Activated T-cell treated with anti-CD3 and anti-CD28 coated beads, Interleukin-2, amount 50 U/mL, for 72 hours (primary cell): ENCODE results near the gene RPL5. TPM values are rescaled to one million over a fixed set of nuclear protein-coding genes. Genes with fewer than 3 reads are reported as not detected.
A peak's percentile ranks its signal among the peaks of the same experiment; 100 is the strongest.

ENCODE experiments used
- ATAC-seq, 2 donors: fragments of 150-1000 bp; cut with Tn5 transposase; replicated peaks in 1 of 2; 2 replicates each; pipeline ENCODE4 v1.10.0; 2021; ENCODE audit warnings: moderate library complexity in 2 of 2, mild to moderate bottlenecking in 1 of 2
- DNase-seq, 2 donors: peaks; one replicate each; pipeline ENCODE4 v3.0.0; 2021 to 2022; ENCODE audit warnings: mixed read lengths in 1 of 2
- H3K27ac Mint-ChIP-seq: one replicate; pipeline ENCODE4 v1.8.0; 2022; ENCODE audit warnings: mild to moderate bottlenecking, moderate library complexity, mixed read lengths
- H3K27me3 Mint-ChIP-seq: one replicate; pipeline ENCODE4 v1.8.0; 2022; ENCODE audit warnings: low read depth, mixed read lengths
- H3K36me3 Mint-ChIP-seq, 2 donors: one replicate each; pipeline ENCODE4 v1.8.0; 2022; ENCODE audit warnings: mixed read lengths in 2 of 2, mild to moderate bottlenecking in 1 of 2; ENCODE audit not compliant: insufficient read depth in 2 of 2
- H3K4me1 Mint-ChIP-seq: one replicate; pipeline ENCODE4 v1.8.0; 2022; ENCODE audit warnings: low read depth, mixed read lengths
- H3K4me3 Mint-ChIP-seq, 2 donors: one replicate each; pipeline ENCODE4 v1.8.0; 2022; ENCODE audit warnings: mild to moderate bottlenecking in 2 of 2, mixed read lengths in 2 of 2, moderate library complexity in 2 of 2
- H3K9me3 Mint-ChIP-seq, 2 donors: one replicate each; pipeline ENCODE4 v1.8.0; 2022; ENCODE audit warnings: mixed read lengths in 2 of 2
- total RNA-seq, 2 donors: library from RNA; stranded (reverse); gene quantifications; one replicate each; pipeline ENCODE4 v1.2.3, GENCODE V29; 2022

RPL5 gene
- total RNA-seq, 2 donors from 2014 or later = 1,534 to 1,619 TPM

GRCh38 chr1:92833840-92834239 lies 2.0 kb downstream of the RPL5 start:
- Mint-ChIP-seq H3K4me1 (peaks cover 65% of the 10 kb centered on the region), H3K9me3 (no peaks in the 10 kb centered on the region), H3K27me3 (no peaks in the 10 kb centered on the region), H3K36me3 (peaks cover 22 to 61% of the 10 kb centered on the region in 2 donors), H3K4me3 (peak overlapping the region; percentile 93 to 94), H3K27ac (peak overlapping the region; percentile 98)
- DNase-seq (peak; percentile 15 to 23), ATAC-seq (no peak)

GRCh38 chr1:92834617-92835016 lies 2.8 kb downstream of the RPL5 start:
- Mint-ChIP-seq H3K4me1 (peaks cover 73% of the 10 kb centered on the region), H3K27ac (peak overlapping the region; percentile 98), H3K4me3 (peak overlapping the region; percentile 93 to 94), H3K36me3 (peaks cover 23 to 69% of the 10 kb centered on the region in 2 donors), H3K9me3 (no peaks in the 10 kb centered on the region), H3K27me3 (no peaks in the 10 kb centered on the region)
- peak in 1 of 2 donors; percentile 14 for ATAC-seq
- DNase-seq = no peak

GRCh38 chr1:92837062-92837461 lies 5.2 kb downstream of the RPL5 start:
- ATAC-seq = no peak
- Mint-ChIP-seq H3K36me3 (peaks cover 27 to 84% of the 10 kb centered on the region in 2 donors), H3K4me1 (peaks cover 81% of the 10 kb centered on the region), H3K4me3 (peak overlapping the region; percentile 93 to 94), H3K27ac (peak overlapping the region; percentile 98), H3K27me3 (no peaks in the 10 kb centered on the region), H3K9me3 (no peaks in the 10 kb centered on the region)
- DNase-seq = no peak

- no peak for ATAC-seq
- Mint-ChIP-seq H3K36me3 (peaks cover 24 to 78% of the 10 kb centered on the region in 2 donors), H3K4me1 (peaks cover 69% of the 10 kb centered on the region), H3K4me3 (peak overlapping the region; percentile 5 to 94), H3K27ac (peak overlapping the region; percentile 98), H3K27me3 (no peaks in the 10 kb centered on the region), H3K9me3 (no peaks in the 10 kb centered on the region)
- no peak for DNase-seq
These were observed 6.7 kb downstream of the RPL5 start for GRCh38 chr1:92838519-92838918.

GRCh38 chr1:92839442-92839841 lies 7.6 kb downstream of the RPL5 start:
- Mint-ChIP-seq H3K9me3 (no peaks in the 10 kb centered on the region), H3K27me3 (no peaks in the 10 kb centered on the region), H3K4me1 (peaks cover 60% of the 10 kb centered on the region), H3K36me3 (peaks cover 25 to 74% of the 10 kb centered on the region in 2 donors), H3K27ac (peak overlapping the region; percentile 98), H3K4me3 (peak overlapping the region in 1 of 2 donors; percentile 9)
- no peak for DNase-seq
- ATAC-seq = no peak

GRCh38 chr1:92840600-92840999 lies 8.8 kb downstream of the RPL5 start:
- DNase-seq (no peak), ATAC-seq (no peak)
- Mint-ChIP-seq H3K4me3 (no peak overlapping the region), H3K27me3 (no peaks in the 10 kb centered on the region), H3K36me3 (peaks cover 18 to 62% of the 10 kb centered on the region in 2 donors), H3K27ac (peak overlapping the region; percentile 98), H3K9me3 (no peaks in the 10 kb centered on the region), H3K4me1 (peaks cover 48% of the 10 kb centered on the region)

- no peak for ATAC-seq
- DNase-seq = no peak
- H3K4me1 Mint-ChIP-seq = peaks cover 31% of the 10 kb centered on the region
- H3K9me3 Mint-ChIP-seq = no peaks in the 10 kb centered on the region
- no peaks in the 10 kb centered on the region for H3K27me3 Mint-ChIP-seq
- peaks cover 17 to 49% of the 10 kb centered on the region in 2 donors for H3K36me3 Mint-ChIP-seq
- peak overlapping the region; percentile 70 for H3K27ac Mint-ChIP-seq
- H3K4me3 Mint-ChIP-seq = no peak overlapping the region
These were observed 10.5 kb downstream of the RPL5 start for GRCh38 chr1:92842082-92843045.

GRCh38 chr1:92843046-92843423 lies 11.2 kb downstream of the RPL5 start:
- Mint-ChIP-seq H3K9me3 (no peaks in the 10 kb centered on the region), H3K4me3 (no peak overlapping the region), H3K27me3 (no peaks in the 10 kb centered on the region), H3K36me3 (peaks cover 13 to 44% of the 10 kb centered on the region in 2 donors), H3K27ac (peak overlapping the region; percentile 51), H3K4me1 (peaks cover 24% of the 10 kb centered on the region)
- ATAC-seq (no peak), DNase-seq (no peak)

- Mint-ChIP-seq H3K27ac (peak overlapping the region; percentile 44), H3K9me3 (no peaks in the 10 kb centered on the region), H3K36me3 (peaks cover 10 to 40% of the 10 kb centered on the region in 2 donors), H3K4me3 (no peak overlapping the region), H3K27me3 (no peaks in the 10 kb centered on the region), H3K4me1 (peaks cover 17% of the 10 kb centered on the region)
- no peak for ATAC-seq
- DNase-seq = no peak
These were observed 11.9 kb downstream of the RPL5 start for GRCh38 chr1:92843429-92844352.

GRCh38 chr1:92844439-92844838 lies 12.6 kb downstream of the RPL5 start:
- H3K4me1 Mint-ChIP-seq = peaks cover 10% of the 10 kb centered on the region
- no peaks in the 10 kb centered on the region for H3K9me3 Mint-ChIP-seq
- no peak for ATAC-seq

GRCh38 chr1:92845908-92846307 lies 14.1 kb downstream of the RPL5 start:
- Mint-ChIP-seq H3K9me3 (no peaks in the 10 kb centered on the region), H3K27me3 (no peaks in the 10 kb centered on the region), H3K36me3 (peaks cover 8 to 26% of the 10 kb centered on the region in 2 donors), H3K27ac (no peak overlapping the region), H3K4me3 (no peak overlapping the region), H3K4me1 (no peaks in the 10 kb centered on the region)
- no peak for DNase-seq
- peak in 1 of 2 donors; percentile 45 for ATAC-seq

More at GRCh38 chr1:92844439-92844838, 12.6 kb downstream of the RPL5 start:
- DNase-seq = no peak
- Mint-ChIP-seq H3K36me3 (peaks cover 9 to 33% of the 10 kb centered on the region in 2 donors), H3K27me3 (no peaks in the 10 kb centered on the region), H3K4me3 (no peak overlapping the region), H3K27ac (no peak overlapping the region)

GRCh38 chr1:92848201-92848600 lies 16.4 kb downstream of the RPL5 start:
- no peak for DNase-seq
- H3K9me3 Mint-ChIP-seq = no peaks in the 10 kb centered on the region
- peaks cover 4 to 11% of the 10 kb centered on the region in 2 donors for H3K36me3 Mint-ChIP-seq
- no peaks in the 10 kb centered on the region for H3K27me3 Mint-ChIP-seq
- peak in 1 of 2 donors; percentile 16 for ATAC-seq
- H3K4me3 Mint-ChIP-seq = no peak overlapping the region
- peaks cover 10% of the 10 kb centered on the region for H3K4me1 Mint-ChIP-seq
- H3K27ac Mint-ChIP-seq = no peak overlapping the region

GRCh38 chr1:92850019-92850418 lies 18.2 kb downstream of the RPL5 start:
- Mint-ChIP-seq H3K36me3 (peaks cover 3 to 8% of the 10 kb centered on the region in 2 donors), H3K9me3 (no peaks in the 10 kb centered on the region), H3K27ac (no peak overlapping the region), H3K4me1 (peaks cover 20% of the 10 kb centered on the region), H3K27me3 (no peaks in the 10 kb centered on the region), H3K4me3 (no peak overlapping the region)
- ATAC-seq (no peak), DNase-seq (no peak)
